VCaP (cell line): Measurements from ENCODE around the gene C3.

Experiments used
- H3K27ac ChIP-seq: fragments of 450-650 bp; 2 replicates; pipeline ENCODE4 v1.5.1; 2017
- CTCF ChIP-seq: fragments of 450-650 bp; conservative IDR thresholded peaks from 2 replicates; pipeline ENCODE4 v1.5.1; 2017; ENCODE audit warnings: mild to moderate bottlenecking, moderate library complexity

Gene C3

GRCh38 chr19:6720369-6721137 is at the start of gene C3:
C3 (minus strand) TSS chr19:6720650; CDS start chr19:6720589, 61 bp downstream.
- no peak within 1 kb of the TSS for H3K27ac ChIP-seq
- TF ChIP-seq CTCF: no peak

DNA sequence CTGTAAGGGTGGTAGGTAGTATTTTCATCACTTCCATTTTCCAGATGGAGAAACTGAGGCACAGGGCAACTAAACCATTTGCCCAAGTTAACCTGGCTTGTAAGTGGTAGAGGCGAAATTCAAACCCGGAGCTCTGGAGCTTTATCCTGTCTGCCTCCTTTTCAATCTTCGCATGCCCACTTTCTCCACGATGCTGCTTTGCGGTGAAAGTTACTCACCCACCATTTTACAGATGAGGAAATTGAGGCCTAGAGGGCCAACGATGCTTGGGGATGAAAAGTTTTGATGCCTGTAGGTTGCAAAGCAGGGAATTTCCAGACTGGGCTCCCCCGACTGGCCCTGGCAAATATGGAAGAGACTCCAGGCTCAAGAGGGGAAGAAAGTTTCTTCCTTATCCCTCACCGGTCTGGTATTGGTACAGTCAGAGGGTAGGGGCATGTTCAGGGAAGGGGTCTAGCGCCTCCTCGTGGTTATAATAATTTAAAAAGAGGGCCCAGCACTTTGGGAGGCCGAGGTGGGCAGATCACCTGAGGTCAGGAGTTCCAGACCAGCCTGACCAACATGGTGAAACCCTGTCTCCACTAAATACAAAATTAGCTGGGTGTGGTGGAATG is 48.7 kb upstream of the C3 start:
- H3K27ac ChIP-seq: no peak overlapping the region
- TF ChIP-seq CTCF: no peak

- no peak overlapping the region for H3K27ac ChIP-seq
- no peak for TF ChIP-seq CTCF
These were observed 47.9 kb upstream of the C3 start for GRCh38 chr19:6768236-6768785.

DNA sequence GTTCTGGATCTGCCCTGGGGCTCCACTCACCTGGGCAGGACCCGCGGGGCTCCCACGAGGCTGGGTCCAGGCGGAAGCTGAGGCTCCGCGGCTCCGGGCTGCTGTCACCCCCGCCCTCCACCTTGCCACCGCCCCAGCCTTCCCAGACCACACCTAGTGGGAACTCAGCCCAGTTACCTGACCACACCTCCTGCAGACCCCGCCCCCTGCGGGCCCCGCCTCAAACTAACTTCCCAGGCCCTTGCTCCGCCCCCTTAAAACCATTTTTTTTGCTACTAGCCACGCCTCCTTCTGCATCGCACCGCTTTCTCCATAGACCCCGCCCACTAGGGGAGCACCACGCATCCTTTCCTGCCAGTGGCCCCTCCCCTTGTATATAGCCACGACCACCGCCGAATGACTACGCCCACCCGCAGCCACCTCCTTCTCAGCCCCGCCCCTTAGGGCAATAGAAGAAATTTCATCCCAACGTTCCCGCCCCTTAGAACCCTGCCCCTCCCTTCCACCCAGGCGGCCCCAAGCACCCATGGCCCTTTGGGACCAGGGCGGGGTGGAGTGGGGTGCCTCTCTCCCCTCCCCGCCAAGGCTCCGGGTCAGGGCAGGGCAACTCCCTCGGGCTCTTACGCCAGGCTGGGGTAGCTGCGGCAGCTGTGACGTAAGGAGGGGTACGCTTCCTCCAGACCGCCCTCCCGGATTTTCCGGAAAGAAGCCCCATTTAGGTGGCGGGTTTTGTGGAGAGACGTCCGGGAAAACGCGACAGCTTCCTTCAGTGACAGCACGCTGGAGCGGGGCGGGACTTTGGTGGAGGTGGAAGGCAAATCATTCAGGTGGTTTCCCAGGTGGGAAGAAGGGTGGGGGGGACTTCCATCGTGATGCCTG is 47.1 kb upstream of the C3 start, which contains the start of gene SH2D3A:
SH2D3A (minus strand) TSS at position 79 of the 879 bp plus-strand sequence. CDS start 3,687 bp downstream, outside the sequence.
- TF ChIP-seq CTCF: 0 out of 2 replicates have a peak, but pooled peaks have one; percentile 6
- H3K27ac ChIP-seq: peak within 1 kb of the TSS; percentile 55

DNA sequence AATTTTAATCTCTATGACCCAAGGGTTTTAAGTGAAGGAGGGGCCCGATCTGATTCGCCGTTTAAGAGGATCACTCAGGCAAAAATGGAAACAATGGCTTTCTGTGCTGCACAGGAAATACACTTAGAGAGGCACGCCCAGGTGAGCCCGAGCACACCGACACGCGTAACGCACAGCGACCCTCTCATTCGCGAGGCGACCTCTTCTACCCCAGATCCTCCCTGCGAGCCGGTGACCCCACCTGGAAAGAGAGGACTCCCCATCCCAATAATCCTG is 46.6 kb upstream of the C3 start:
- peak overlapping the region; percentile 55 for H3K27ac ChIP-seq

DNA sequence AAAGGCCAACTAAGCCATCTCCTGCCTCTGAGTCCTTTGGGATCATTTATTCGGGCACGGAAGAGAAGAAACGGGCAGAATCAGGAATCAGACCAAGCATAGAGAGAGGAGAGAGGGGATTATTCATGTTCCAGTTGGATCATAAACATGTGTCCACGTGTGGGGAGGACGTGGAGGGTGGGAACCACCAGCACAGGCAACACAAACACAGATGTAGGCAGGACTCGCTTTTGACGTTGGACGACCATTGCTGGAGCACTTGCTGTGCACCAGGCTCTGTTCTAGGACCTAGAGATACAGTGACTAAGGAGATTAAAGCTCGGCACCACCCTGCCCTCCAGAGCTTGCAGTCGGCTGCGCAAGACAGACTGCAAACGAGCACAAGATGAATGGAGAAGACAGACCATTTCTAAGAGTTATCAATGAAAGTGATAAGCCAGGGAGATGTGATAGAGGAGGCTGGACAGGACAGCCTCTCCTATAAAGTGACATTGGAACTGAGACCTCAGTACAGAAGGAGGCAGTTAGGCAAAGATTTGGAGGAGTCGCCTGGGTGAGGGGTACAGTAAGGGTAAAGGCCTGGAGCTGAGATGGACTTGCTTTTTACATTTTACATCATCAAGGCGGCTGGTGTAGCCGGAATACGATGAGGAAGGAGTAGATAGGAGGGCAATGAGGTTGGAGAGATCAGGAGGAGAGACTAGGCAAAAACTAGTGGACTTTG is 46.1 kb upstream of the C3 start:
- TF ChIP-seq CTCF: no peak
- peak overlapping the region; percentile 55 for H3K27ac ChIP-seq

More for the DNA sequence above, 46.6 kb upstream of the C3 start:
- no peak for TF ChIP-seq CTCF
